SKM-1 treated with dmso at 0.1 percent for 144 hours (cell line): ENCODE results near the gene P4HA1.

Experiments
- DNase-seq: peaks from one replicate; lab custom pipeline; 2025; ENCODE audit not compliant: unreplicated experiment; lab: John Stamatoyannopoulos, UW

P4HA1 gene

GRCh38 chr10:72981028-72981881 lies 115.4 kb downstream of the P4HA1 start:
- no peak for DNase-seq

GRCh38 chr10:72980348-72980747 lies 116.3 kb downstream of the P4HA1 start:
- no peak for DNase-seq

- DNase-seq = no peak
Observed at GRCh38 chr10:72979709-72980108, 117.0 kb downstream of the P4HA1 start.

- no peak for DNase-seq
Observed at GRCh38 chr10:72976886-72977285, 119.8 kb downstream of the P4HA1 start.
